ENCODE measurements around the gene EIF3K.

- TF ChIP-seq, protein P1, sequence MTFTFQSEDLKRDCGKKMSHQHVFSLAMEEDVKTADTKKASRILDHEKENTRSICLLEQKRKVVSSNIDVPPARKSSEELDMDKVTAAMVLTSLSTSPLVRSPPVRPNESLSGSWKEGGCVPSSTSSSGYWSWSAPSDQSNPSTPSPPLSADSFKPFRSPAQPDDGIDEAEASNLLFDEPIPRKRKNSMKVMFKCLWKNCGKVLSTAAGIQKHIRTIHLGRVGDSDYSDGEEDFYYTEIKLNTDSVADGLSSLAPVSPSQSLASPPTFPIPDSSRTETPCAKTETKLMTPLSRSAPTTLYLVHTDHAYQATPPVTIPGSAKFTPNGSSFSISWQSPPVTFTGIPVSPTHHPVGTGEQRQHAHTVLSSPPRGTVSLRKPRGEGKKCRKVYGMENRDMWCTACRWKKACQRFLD (CRISPR knock-in tag; IDR thresholded peaks at IDR 0.05; ENCODE audit: borderline replicate concordance): no peak
- TF ChIP-seq, protein P2, sequence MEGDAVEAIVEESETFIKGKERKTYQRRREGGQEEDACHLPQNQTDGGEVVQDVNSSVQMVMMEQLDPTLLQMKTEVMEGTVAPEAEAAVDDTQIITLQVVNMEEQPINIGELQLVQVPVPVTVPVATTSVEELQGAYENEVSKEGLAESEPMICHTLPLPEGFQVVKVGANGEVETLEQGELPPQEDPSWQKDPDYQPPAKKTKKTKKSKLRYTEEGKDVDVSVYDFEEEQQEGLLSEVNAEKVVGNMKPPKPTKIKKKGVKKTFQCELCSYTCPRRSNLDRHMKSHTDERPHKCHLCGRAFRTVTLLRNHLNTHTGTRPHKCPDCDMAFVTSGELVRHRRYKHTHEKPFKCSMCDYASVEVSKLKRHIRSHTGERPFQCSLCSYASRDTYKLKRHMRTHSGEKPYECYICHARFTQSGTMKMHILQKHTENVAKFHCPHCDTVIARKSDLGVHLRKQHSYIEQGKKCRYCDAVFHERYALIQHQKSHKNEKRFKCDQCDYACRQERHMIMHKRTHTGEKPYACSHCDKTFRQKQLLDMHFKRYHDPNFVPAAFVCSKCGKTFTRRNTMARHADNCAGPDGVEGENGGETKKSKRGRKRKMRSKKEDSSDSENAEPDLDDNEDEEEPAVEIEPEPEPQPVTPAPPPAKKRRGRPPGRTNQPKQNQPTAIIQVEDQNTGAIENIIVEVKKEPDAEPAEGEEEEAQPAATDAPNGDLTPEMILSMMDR (CRISPR knock-in tag; IDR thresholded peaks at IDR 0.05): no peak
- no peak for TF ChIP-seq POLR2G (IDR thresholded peaks at IDR 0.05; ENCODE audit: low read depth, low read length)
- TF ChIP-seq MBNL3 (CRISPR knock-in tag; conservative IDR thresholded peaks at IDR 0.05): no peak
- TF ChIP-seq CENPX (CRISPR knock-in tag; IDR thresholded peaks at IDR 0.05): no peak
- TF ChIP-seq JUNB (CRISPR knock-in tag; IDR thresholded peaks at IDR 0.05; ENCODE audit: borderline replicate concordance): no peak
- TF ChIP-seq MEF2D (CRISPR knock-in tag; IDR thresholded peaks at IDR 0.05): no peak
- TF ChIP-seq HNRNPLL (IDR thresholded peaks at IDR 0.05; ENCODE audit: low read depth, low read length, poor library complexity, severe bottlenecking): no peak
- no peak for TF ChIP-seq ZBTB44 (CRISPR knock-in tag; IDR thresholded peaks at IDR 0.05)
- TF ChIP-seq, protein P3, sequence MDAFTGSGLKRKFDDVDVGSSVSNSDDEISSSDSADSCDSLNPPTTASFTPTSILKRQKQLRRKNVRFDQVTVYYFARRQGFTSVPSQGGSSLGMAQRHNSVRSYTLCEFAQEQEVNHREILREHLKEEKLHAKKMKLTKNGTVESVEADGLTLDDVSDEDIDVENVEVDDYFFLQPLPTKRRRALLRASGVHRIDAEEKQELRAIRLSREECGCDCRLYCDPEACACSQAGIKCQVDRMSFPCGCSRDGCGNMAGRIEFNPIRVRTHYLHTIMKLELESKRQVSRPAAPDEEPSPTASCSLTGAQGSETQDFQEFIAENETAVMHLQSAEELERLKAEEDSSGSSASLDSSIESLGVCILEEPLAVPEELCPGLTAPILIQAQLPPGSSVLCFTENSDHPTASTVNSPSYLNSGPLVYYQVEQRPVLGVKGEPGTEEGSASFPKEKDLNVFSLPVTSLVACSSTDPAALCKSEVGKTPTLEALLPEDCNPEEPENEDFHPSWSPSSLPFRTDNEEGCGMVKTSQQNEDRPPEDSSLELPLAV (CRISPR knock-in tag; conservative IDR thresholded peaks at IDR 0.05; ENCODE audit: low read depth): no peak
- TF ChIP-seq ZNF382 (CRISPR knock-in tag; IDR thresholded peaks at IDR 0.05; ENCODE audit: borderline replicate concordance): no peak
- no peak for TF ChIP-seq NBN (conservative IDR thresholded peaks at IDR 0.05)
Observed at GRCh38 chr19:38650172-38650775, 31.3 kb downstream of the EIF3K start.

Measured in HepG2 (cell line).